T-cell (primary cell): Measurements from ENCODE around the gene ANKRD12. TPM values are rescaled to one million over a fixed set of nuclear protein-coding genes. Genes with fewer than 3 reads are reported as not detected.

ENCODE experiments used
- ATAC-seq, 4 experiments: fragments of 200-7000 bp in 3 of 4; fragments of 150-1000 bp in 1 of 4; cut with Tn5 transposase; replicated peaks in 1 of 4; 1 replicate in 3 of 4; 2 replicates in 1 of 4; pipeline ENCODE4 v1.10.0; 2021; ENCODE audit warnings: moderate library complexity in 3 of 4, mild to moderate bottlenecking in 2 of 4, moderate number of reproducible peaks in 1 of 4
- CTCF ChIA-PET, 2 donors: fragments of 300-600 bp; sonication (Branson Sonifier 250); formaldehyde crosslinking; loops; one replicate each; lab custom pipeline; 2022; ENCODE audit warnings: antibody characterized with exemption in 2 of 2; lab: Charles Lee
- POLR2A ChIA-PET, 2 donors: fragments of 300-600 bp; sonication (Branson Sonifier 250); formaldehyde crosslinking; loops; one replicate each; lab custom pipeline; 2022; ENCODE audit warnings: antibody characterized with exemption in 2 of 2; lab: Charles Lee
- DNase-seq, 35 experiments: peaks; one replicate each; pipeline versions ENCODE4 v3.0.0 to v3.0.0-alpha.2; 2013 to 2023
- H3K27ac ChIP-seq: one replicate; pipeline ENCODE4 v1.5.1; 2013; ENCODE audit warnings: low read length
- H3K27me3 ChIP-seq, 2 experiments: replicated peaks in 1 of 2; 1 replicate in 1 of 2; 2 replicates in 1 of 2; pipeline versions ENCODE4 v1.6.1 to v1.7.0; 2013; ENCODE audit warnings: low read length in 1 of 2, mixed read lengths in 1 of 2; ENCODE audit not compliant: control insufficient read depth in 2 of 2, insufficient read depth in 2 of 2; ENCODE audit errors: extremely low read depth in 1 of 2
- H3K36me3 ChIP-seq, 2 donors: 1 replicate in 1 of 2; 2 replicates in 1 of 2; pipeline versions ENCODE4 v1.6.1 to v1.7.0; 2013; ENCODE audit warnings: low read length in 1 of 2; ENCODE audit not compliant: control insufficient read depth in 2 of 2, insufficient read depth in 1 of 2; ENCODE audit errors: extremely low read depth in 1 of 2
- H3K4me1 ChIP-seq, 2 experiments: 1 replicate in 1 of 2; 2 replicates in 1 of 2; pipeline versions ENCODE4 v1.6.1 to v1.7.0; 2013; ENCODE audit warnings: low read length in 2 of 2, mixed read lengths in 1 of 2; ENCODE audit not compliant: insufficient read depth in 2 of 2, control insufficient read depth in 1 of 2; ENCODE audit errors: extremely low read depth in 1 of 2
- H3K4me3 ChIP-seq, 2 donors: 1 replicate in 1 of 2; 2 replicates in 1 of 2; pipeline versions ENCODE4 v1.5.1 to v1.7.0; 2013; ENCODE audit warnings: mild to moderate bottlenecking in 2 of 2, low read length in 1 of 2, moderate library complexity in 1 of 2; ENCODE audit not compliant: control insufficient read depth in 1 of 2; ENCODE audit errors: extremely low read depth in 1 of 2
- H3K9me3 ChIP-seq: 2 replicates; pipeline ENCODE4 v1.7.0; 2013
- H3K27ac Mint-ChIP-seq, 2 donors: one replicate each; pipeline ENCODE4 v1.8.0; 2020 to 2021; ENCODE audit warnings: mild to moderate bottlenecking in 2 of 2, mixed read lengths in 2 of 2
- H3K27me3 Mint-ChIP-seq, 2 donors: one replicate each; pipeline ENCODE4 v1.8.0; 2021 to 2022; ENCODE audit warnings: mixed read lengths in 2 of 2
- H3K36me3 Mint-ChIP-seq: one replicate; pipeline ENCODE4 v1.8.0; 2021; ENCODE audit warnings: mixed read lengths
- H3K4me1 Mint-ChIP-seq, 3 donors: one replicate each; pipeline ENCODE4 v1.8.0; 2020 to 2022; ENCODE audit warnings: mixed read lengths in 3 of 3, mild to moderate bottlenecking in 1 of 3
- H3K4me3 Mint-ChIP-seq, 3 donors: one replicate each; pipeline ENCODE4 v1.8.0; 2020 to 2022; ENCODE audit warnings: mild to moderate bottlenecking in 3 of 3, mixed read lengths in 3 of 3, moderate library complexity in 3 of 3
- H3K9me3 Mint-ChIP-seq, 3 donors: one replicate each; pipeline ENCODE4 v1.8.0; 2020 to 2022; ENCODE audit warnings: mixed read lengths in 3 of 3
- WGBS: methylation state at CpG from one replicate; pipeline ENCODE4 v1.1.5; 2013; ENCODE audit warnings: missing lambda C conversion rate; ENCODE audit not compliant: insufficient coverage; 5-methylcytosine and 5-hydroxymethylcytosine counted together
- total RNA-seq, 35 experiments: library from RNA in 6 of 35; stranded (reverse) in 6 of 35; fragments of 120-200 nt in 1 of 35; gene quantifications; one replicate each; pipeline versions ENCODE4 v1.2.1 to v1.2.4 and lab custom pipeline; 2013 to 2026

Gene ANKRD12
- total RNA-seq, 5 donors from 2014 or later (not counting 1 experiment from before 2014, with no cell fraction given), result 183 to 211 (median 199) TPM

GRCh38 chr18:9334973-9335696, 198.6 kb downstream of the ANKRD12 start:
- peaks cover 4% of the 10 kb centered on the region for H3K36me3 Mint-ChIP-seq
- Histone ChIP-seq H3K4me3 (peak overlapping the region; percentile 40 to 72), H3K4me1 (peaks cover 4 to 14% of the 10 kb centered on the region in 2 experiments), H3K27ac (no peak overlapping the region), H3K27me3 (no peaks in the 10 kb centered on the region), H3K36me3 (no peaks in the 10 kb centered on the region), H3K9me3 (no peaks in the 10 kb centered on the region)
- 7% methylated on average over 42 of the region's 55 CpGs for WGBS
- H3K4me3 Mint-ChIP-seq, result peak overlapping the region; percentile 85 to 92 (median 90)
- ATAC-seq, result peak; percentile 25 to 50 (median 34)
- no peaks in the 10 kb centered on the region for H3K9me3 Mint-ChIP-seq
- H3K27ac Mint-ChIP-seq, result peak overlapping the region in 1 of 2 donors; percentile 39
- ChIA-PET CTCF (interaction anchor here in 1 of 2 donors (0.8 to 2.0 kb wide), 3 partner anchors 18 to 231 kb away, joined by 3 to 4 read pairs (median 3); no protein-coding TSS in a partner anchor), POLR2A (no interaction called here)
- DNase-seq, result peak in 22 of 35 experiments; percentile 2 to 53 (median 14)
- no peaks in the 10 kb centered on the region for H3K27me3 Mint-ChIP-seq
- peaks cover 16 to 28% (median 24%) of the 10 kb centered on the region in 3 donors for H3K4me1 Mint-ChIP-seq

Other genes with a start within 250 kb of the ANKRD12 start
- gene NDUFV2, start 34.1 kb upstream of the ANKRD12 start, total RNA-seq, result 100 to 1,000 TPM; 148 to 201 (median 156) TPM
- gene TWSG1, start 198.0 kb downstream of the ANKRD12 start, total RNA-seq, result 1 to 10 TPM; 1.8 to 6.2 (median 4.4) TPM